Measurements from ENCODE around the gene GOLT1B.
A peak's percentile ranks its signal among the peaks of the same experiment; 100 is the strongest.

GOLT1B gene

DNA sequence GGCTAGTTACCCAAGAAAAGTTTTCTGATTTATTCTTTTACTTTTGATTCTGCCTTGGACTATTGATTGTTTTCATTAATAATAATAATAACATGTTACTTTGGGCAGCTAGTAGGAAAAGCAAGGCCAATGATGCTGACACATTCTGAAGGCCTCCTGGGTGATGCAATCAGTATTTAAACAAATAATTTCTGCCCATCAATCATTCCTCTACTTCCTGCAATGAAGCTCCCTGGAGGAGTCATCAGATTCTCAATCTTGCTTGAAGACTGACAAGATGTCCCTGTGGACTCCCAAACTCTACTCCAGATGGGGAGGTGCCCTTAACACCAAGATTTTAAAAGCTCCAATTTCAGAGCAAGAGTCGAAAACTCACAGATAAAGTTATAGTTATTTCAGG lies 24.5 kb downstream of the GOLT1B start, which contains the start of gene SPX:
Gene SPX, plus strand, starts transcription at position 244 of the 400 bp plus-strand sequence. CDS start 177 bp downstream, outside the sequence.
- no peak for DNase-seq

DNA sequence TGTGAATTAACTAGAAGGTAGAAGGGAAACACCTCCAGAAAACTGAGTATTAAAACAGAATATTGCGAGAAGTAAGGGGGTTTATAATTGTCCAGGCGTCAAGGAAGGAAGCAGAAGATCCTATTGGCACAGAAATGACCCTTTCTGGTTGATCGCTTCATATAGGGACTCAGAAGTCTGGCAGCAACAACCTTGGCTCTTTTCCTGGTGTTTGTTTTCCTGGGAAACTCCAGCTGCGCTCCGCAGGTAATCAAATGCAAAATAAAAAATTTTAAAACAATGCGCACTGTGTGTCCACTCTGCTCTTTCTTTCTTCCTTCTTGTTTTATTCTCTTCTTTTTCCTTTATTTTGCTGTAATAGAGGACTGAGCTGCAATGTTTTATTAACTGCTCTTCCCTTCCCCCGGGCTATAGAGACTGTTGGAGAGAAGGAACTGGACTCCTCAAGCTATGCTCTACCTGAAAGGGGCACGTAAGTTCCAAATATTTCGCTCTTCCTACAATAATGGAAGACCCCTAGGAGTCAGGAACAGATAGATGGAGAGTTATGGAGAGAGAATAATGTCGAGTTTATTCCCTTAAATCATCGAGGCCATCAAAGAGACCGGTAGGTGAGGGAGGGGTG lies 25.2 kb downstream of the GOLT1B start:
- no peak for DNase-seq

- DNase-seq: peak; percentile 74
Observed at GRCh38 chr12:21527451-21528180, 26.0 kb downstream of the GOLT1B start.

DNA sequence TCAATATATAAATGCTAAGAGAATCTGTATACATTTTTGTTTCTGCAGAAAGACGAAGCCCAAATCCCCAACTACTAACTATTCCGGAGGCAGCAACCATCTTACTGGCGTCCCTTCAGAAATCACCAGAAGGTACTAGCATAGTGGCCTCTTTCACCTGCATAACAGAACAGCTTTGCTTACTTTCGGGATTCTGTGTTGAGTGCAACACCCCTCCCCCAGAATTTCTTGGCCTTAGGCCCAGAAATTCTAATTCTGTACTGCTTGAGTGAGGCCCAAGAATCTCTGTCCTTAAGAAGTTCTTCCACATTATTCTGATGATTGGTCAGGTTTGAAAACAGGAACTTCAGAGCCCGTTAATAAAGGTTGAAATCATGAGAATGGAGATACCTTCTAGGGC lies 27.4 kb downstream of the GOLT1B start:
- DNase-seq: no peak

DNA sequence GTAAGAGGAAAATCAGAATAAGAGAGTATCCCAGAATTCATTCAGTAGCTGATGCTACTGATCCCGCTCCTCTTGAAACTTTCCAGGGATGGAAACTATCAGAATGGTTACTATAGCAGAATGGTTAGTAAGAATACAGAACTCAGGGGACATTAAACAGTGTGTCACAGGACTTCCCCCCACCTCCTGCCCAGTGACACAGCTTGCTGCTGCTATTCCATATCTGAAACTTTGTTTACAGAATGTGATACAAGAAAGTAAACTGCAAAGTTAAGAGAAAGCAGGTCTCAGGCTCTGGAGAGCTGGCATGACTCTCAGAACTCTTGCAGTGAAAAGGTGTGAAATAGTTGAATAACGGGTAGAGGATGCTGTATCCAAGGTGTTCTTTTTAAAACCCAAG lies 27.9 kb downstream of the GOLT1B start:
- DNase-seq: no peak

GRCh38 chr12:21538061-21538653 lies 36.6 kb downstream of the GOLT1B start:
- DNase-seq: no peak

DNA sequence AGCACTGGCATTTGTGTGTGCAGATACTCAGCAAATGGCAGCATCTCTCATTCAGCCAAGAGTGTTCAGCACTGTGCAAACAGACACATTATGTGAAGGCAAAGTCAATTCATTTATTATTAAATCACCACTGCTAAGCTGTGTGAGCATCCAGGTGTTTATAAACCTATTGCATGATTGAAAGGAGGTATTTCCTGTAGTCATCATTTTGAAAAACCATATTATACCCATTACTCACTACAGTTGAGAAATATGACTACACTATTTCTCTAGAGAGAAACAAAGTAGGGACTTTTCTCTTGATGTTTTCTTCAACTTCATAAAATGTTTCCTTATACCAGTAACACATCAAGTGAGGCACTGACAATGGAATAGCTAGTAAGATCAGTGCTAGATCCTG lies 38.2 kb downstream of the GOLT1B start:
- DNase-seq: no peak

DNA sequence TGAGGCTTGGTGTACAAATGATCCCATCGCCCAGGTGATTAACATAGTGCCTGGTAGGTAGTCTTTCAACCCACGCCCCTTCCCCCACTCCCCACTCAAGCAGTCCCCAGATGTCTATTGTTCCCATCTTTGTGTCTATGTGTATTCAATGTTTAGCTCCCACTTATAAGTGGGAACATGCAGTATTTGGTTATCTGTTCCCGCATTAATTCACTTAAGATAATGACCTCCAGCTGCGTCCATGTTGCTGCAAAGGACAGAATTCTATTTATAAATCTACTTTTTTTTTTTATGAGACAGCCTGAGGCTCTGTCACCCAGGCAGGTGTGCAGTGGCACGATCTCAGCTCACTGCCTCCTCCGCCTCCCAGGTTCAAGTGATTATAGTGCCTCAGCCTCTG lies 40.2 kb downstream of the GOLT1B start:
- DNase-seq: no peak

GRCh38 chr12:21542403-21542802 lies 40.8 kb downstream of the GOLT1B start:
- no peak for DNase-seq

DNA sequence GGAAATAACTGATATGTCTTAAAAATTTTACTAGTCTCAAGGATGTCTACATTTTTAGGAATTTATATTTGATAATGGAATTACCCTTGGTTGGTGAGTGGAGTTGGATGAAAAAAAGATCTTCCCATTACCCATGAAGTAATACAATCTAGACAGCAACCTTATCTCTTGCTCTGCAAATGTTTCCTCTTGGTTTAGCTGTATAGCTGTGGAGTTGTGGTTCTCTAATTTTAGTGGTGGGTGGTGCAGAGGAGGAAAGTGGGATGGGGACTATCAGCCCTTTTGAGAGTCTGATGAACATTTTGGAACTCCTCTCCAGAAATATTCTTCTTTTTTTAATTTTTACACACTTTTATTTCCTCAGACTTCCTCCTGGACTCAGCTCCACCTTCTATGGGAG lies 41.6 kb downstream of the GOLT1B start:
- DNase-seq: no peak

GRCh38 chr12:21545557-21545956 lies 44.0 kb downstream of the GOLT1B start:
- DNase-seq: no peak

- DNase-seq: no peak
Observed at GRCh38 chr12:21546716-21547115, 45.1 kb downstream of the GOLT1B start.

DNA sequence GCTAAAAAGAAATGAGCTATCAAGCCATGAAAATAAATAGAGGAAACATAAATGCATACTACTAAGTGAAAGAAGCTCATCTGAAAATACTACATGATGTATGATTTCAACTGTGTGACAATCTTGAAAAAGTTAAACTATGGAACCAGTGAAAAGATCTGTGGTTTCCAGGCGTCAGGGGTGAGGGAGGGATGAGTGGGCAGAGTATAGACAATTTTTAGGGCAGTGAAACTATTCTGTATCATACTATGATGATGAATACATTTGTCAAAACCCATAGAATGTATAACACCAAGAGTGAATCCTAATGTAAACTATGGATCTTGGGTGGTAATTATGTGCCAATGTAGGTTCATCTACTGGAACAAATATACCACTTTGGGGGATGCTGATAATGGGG lies 45.8 kb downstream of the GOLT1B start:
- no peak for DNase-seq

GRCh38 chr12:21551841-21552465 lies 50.4 kb downstream of the GOLT1B start:
- peak; percentile 41 for DNase-seq

- DNase-seq: no peak
Observed at GRCh38 chr12:21552635-21553328, 51.2 kb downstream of the GOLT1B start.

- DNase-seq: no peak
Observed at GRCh38 chr12:21553329-21553675, 51.7 kb downstream of the GOLT1B start.

DNA sequence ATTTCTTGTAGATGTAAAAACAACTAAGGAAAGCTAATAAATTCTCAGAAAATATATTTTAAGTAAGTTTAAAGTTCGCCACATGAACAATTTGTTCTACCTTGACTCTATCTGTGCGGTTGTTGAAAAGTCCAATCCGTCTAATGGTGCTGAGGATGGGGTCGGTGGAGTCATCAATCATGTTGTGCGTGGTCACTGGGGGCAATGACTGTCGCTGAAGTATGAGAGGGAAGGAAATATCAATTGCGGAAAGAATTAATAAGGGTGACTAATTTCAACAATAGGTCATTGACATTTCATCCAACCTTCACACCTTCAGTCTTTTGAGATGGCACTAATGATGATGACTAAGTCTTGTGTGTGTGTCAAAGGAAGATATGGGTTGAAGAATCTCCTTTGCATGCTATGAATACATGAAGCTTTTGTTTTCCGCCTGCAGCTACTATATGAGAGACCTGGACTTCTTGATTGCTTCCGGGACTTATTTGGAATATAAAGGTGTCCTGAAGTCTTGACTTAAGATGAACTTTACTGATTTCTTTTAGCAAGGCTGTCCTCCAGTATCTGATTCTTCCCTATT lies 56.6 kb downstream of the GOLT1B start:
- no peak for DNase-seq

DNA sequence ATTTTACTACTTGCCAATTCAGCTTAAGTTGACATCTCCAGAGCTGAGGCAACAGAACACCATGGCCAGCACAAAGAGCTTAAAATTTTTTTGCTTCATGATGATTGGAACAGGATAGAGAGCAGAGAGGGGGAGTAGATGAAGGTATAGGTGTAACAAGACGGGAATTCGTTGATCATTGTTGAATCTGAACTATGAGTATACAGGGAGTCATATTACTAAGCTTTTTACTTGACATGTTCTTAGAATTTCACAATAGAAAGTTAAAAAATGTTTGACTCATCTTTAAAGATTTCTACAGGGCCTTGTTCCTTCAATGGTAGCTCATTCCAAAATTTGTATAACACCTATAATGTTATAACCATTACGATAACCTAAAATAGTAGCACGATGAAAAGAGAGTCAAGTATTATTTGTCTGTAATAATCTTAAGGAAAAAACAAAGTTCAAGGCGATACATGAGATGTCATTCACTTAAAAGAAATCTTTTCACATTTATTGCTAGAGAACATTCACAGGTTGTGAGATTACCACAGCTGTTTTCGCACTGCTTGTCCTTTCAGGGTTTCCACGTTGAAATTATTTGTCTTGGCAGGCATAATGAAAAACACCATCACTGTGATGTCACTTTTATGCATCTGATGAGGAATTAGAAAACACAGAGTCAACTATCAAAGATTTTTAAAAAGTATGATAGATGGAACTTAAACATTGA lies 58.4 kb downstream of the GOLT1B start:
- DNase-seq: no peak

DNA sequence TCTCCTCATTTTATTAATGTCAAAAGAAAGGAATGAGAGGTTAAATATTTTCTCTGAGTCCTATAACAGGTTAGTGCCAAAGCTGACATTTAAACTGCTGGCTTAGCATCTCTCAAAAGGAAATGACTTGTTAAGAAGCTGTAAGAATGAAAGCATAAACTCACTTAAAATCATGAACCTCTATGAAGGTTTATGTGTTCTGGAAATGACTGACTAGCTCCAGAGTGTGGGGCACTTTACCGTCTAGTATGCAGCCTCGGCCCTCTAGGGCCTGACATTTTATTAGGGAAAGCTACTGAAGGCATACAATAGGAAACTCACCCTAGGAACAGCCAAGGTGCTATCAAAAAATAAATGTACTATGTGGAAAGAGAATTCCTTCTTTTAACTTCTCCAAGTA lies 59.6 kb downstream of the GOLT1B start:
- no peak for DNase-seq

- no peak for DNase-seq
Observed at GRCh38 chr12:21562859-21563258, 61.3 kb downstream of the GOLT1B start.

- no peak for DNase-seq
Observed at GRCh38 chr12:21566223-21566906, 64.8 kb downstream of the GOLT1B start.
